Stimulated activated naive CD8-positive, alpha-beta T cell treated with anti-CD3 and anti-CD28 coated beads, Interleukin-15, Interleukin-2, amounts not matched to agents 100 ng/mL and 50 ng/mL, for 24 hours (primary cell): ENCODE results near the gene SLC7A1.

Source experiments
- H3K27ac Mint-ChIP-seq: one replicate; pipeline ENCODE4 v1.8.0; 2021; ENCODE audit warnings: mild to moderate bottlenecking, mixed read lengths
- H3K27me3 Mint-ChIP-seq: one replicate; pipeline ENCODE4 v1.8.0; 2021; ENCODE audit warnings: mixed read lengths
- H3K36me3 Mint-ChIP-seq: one replicate; pipeline ENCODE4 v1.8.0; 2021; ENCODE audit warnings: low read depth, mixed read lengths
- H3K4me1 Mint-ChIP-seq: one replicate; pipeline ENCODE4 v1.8.0; 2021; ENCODE audit warnings: low read depth, mixed read lengths
- H3K4me3 Mint-ChIP-seq: one replicate; pipeline ENCODE4 v1.8.0; 2021; ENCODE audit warnings: mild to moderate bottlenecking, mixed read lengths
- H3K9me3 Mint-ChIP-seq: one replicate; pipeline ENCODE4 v1.8.0; 2021; ENCODE audit warnings: mixed read lengths

SLC7A1 gene

GRCh38 chr13:29476046-29476445 lies 119.4 kb downstream of the SLC7A1 start:
- H3K27me3 Mint-ChIP-seq: peaks cover 16% of the 10 kb centered on the region
- no peaks in the 10 kb centered on the region for H3K9me3 Mint-ChIP-seq
- H3K27ac Mint-ChIP-seq: no peak overlapping the region
- H3K36me3 Mint-ChIP-seq: no peaks in the 10 kb centered on the region
- H3K4me3 Mint-ChIP-seq: no peak overlapping the region
- no peaks in the 10 kb centered on the region for H3K4me1 Mint-ChIP-seq

- Mint-ChIP-seq H3K9me3 (no peaks in the 10 kb centered on the region), H3K27me3 (peaks cover 12% of the 10 kb centered on the region), H3K4me3 (no peak overlapping the region), H3K27ac (no peak overlapping the region), H3K4me1 (no peaks in the 10 kb centered on the region), H3K36me3 (no peaks in the 10 kb centered on the region)
These were observed 120.5 kb downstream of the SLC7A1 start for GRCh38 chr13:29474991-29475390.

GRCh38 chr13:29473166-29473565 lies 122.3 kb downstream of the SLC7A1 start:
- no peaks in the 10 kb centered on the region for H3K4me1 Mint-ChIP-seq
- peaks cover 7% of the 10 kb centered on the region for H3K27me3 Mint-ChIP-seq
- H3K27ac Mint-ChIP-seq: no peak overlapping the region
- no peak overlapping the region for H3K4me3 Mint-ChIP-seq
- H3K9me3 Mint-ChIP-seq: no peaks in the 10 kb centered on the region
- no peaks in the 10 kb centered on the region for H3K36me3 Mint-ChIP-seq

- Mint-ChIP-seq H3K9me3 (no peaks in the 10 kb centered on the region), H3K4me1 (no peaks in the 10 kb centered on the region), H3K4me3 (no peak overlapping the region), H3K36me3 (no peaks in the 10 kb centered on the region), H3K27ac (no peak overlapping the region), H3K27me3 (peaks cover 6% of the 10 kb centered on the region)
These were observed 123.0 kb downstream of the SLC7A1 start for GRCh38 chr13:29472332-29472961.

- H3K27me3 Mint-ChIP-seq: peaks cover 3% of the 10 kb centered on the region
- H3K4me3 Mint-ChIP-seq: no peak overlapping the region
- no peak overlapping the region for H3K27ac Mint-ChIP-seq
- H3K4me1 Mint-ChIP-seq: no peaks in the 10 kb centered on the region
- no peaks in the 10 kb centered on the region for H3K9me3 Mint-ChIP-seq
- H3K36me3 Mint-ChIP-seq: no peaks in the 10 kb centered on the region
These were observed 123.9 kb downstream of the SLC7A1 start for GRCh38 chr13:29471551-29471950.

GRCh38 chr13:29465741-29466293 lies 129.7 kb downstream of the SLC7A1 start:
- H3K4me3 Mint-ChIP-seq: no peak overlapping the region
- no peaks in the 10 kb centered on the region for H3K4me1 Mint-ChIP-seq
- no peaks in the 10 kb centered on the region for H3K27me3 Mint-ChIP-seq
- H3K36me3 Mint-ChIP-seq: no peaks in the 10 kb centered on the region
- no peak overlapping the region for H3K27ac Mint-ChIP-seq
- H3K9me3 Mint-ChIP-seq: no peaks in the 10 kb centered on the region

- H3K4me1 Mint-ChIP-seq: no peaks in the 10 kb centered on the region
These were observed 131.3 kb downstream of the SLC7A1 start for GRCh38 chr13:29464105-29464679.

GRCh38 chr13:29459813-29460355 lies 135.6 kb downstream of the SLC7A1 start:
- H3K9me3 Mint-ChIP-seq: no peaks in the 10 kb centered on the region
- no peak overlapping the region for H3K4me3 Mint-ChIP-seq
- no peaks in the 10 kb centered on the region for H3K4me1 Mint-ChIP-seq
- H3K36me3 Mint-ChIP-seq: no peaks in the 10 kb centered on the region
- no peak overlapping the region for H3K27ac Mint-ChIP-seq
- peaks cover 8% of the 10 kb centered on the region for H3K27me3 Mint-ChIP-seq

More at GRCh38 chr13:29464105-29464679, 131.3 kb downstream of the SLC7A1 start:
- no peak overlapping the region for H3K27ac Mint-ChIP-seq
- no peak overlapping the region for H3K4me3 Mint-ChIP-seq
- no peaks in the 10 kb centered on the region for H3K9me3 Mint-ChIP-seq
- H3K27me3 Mint-ChIP-seq: peaks cover 4% of the 10 kb centered on the region
- no peaks in the 10 kb centered on the region for H3K36me3 Mint-ChIP-seq
